ENCODE results near the gene ZNF148. TPM values are rescaled to one million over a fixed set of nuclear protein-coding genes. Genes with fewer than 3 reads are reported as not detected.

ZNF148 gene
- total RNA-seq, 1 donor from 2014 or later, result 44.5 TPM

- H3K4me3 Mint-ChIP-seq (ENCODE audit: unreplicated experiment), result no peak overlapping the region
- TF ChIP-seq CTCF (IDR thresholded peaks at IDR 0.05; ENCODE audit: insufficient read depth, low read depth, low read length) (no peak), EZH2 (IDR thresholded peaks at IDR 0.05; ENCODE audit: insufficient read depth, low read length) (no peak)
- Histone ChIP-seq H3K36me3 (ENCODE audit: insufficient read depth, low read length) (no peaks in the 10 kb centered on the region), H3K9me3 (ENCODE audit: insufficient read depth, low read depth, low read length) (no peaks in the 10 kb centered on the region), H2AFZ (ENCODE audit: low read depth, low read length) (no peak overlapping the region), H3K79me2 (ENCODE audit: insufficient read depth, low read length) (peaks cover 100% of the 10 kb centered on the region), H3K4me3 (ENCODE audit: insufficient read depth, low read depth, low read length) (no peak overlapping the region), H3K4me1 (ENCODE audit: insufficient read depth, low read length) (peaks cover 6% of the 10 kb centered on the region), H3K27me3 (ENCODE audit: insufficient read depth, low read length) (no peaks in the 10 kb centered on the region), H4K20me1 (ENCODE audit: insufficient read depth, low read length) (peaks cover 93% of the 10 kb centered on the region), H3K9ac (ENCODE audit: low read length) (no peak overlapping the region), H3K27ac (ENCODE audit: low read depth, low read length) (no peak overlapping the region), H3K4me2 (ENCODE audit: low read length) (no peak overlapping the region)
- H3K4me1 Mint-ChIP-seq (ENCODE audit: low read depth, unreplicated experiment), result peaks cover 5% of the 10 kb centered on the region
- H3K36me3 Mint-ChIP-seq (ENCODE audit: low read depth, unreplicated experiment), result peaks cover 6% of the 10 kb centered on the region
- H3K27me3 Mint-ChIP-seq (ENCODE audit: low read depth, unreplicated experiment), result no peaks in the 10 kb centered on the region
- H3K9me3 Mint-ChIP-seq (ENCODE audit: unreplicated experiment), result no peaks in the 10 kb centered on the region
- H3K27ac Mint-ChIP-seq (ENCODE audit: unreplicated experiment), result no peak overlapping the region
- DNase-seq (ENCODE audit: low read depth) (no peak), FAIRE-seq (no peak)
Observed at GRCh38 chr3:125358923-125359322, 16.2 kb downstream of the ZNF148 start.

GRCh38 chr3:125357837-125358236 is 17.3 kb downstream of the ZNF148 start:
- H3K4me1 ChIP-seq (ENCODE audit: insufficient read depth, low read length), result peaks cover 6% of the 10 kb centered on the region
- H2AFZ ChIP-seq (ENCODE audit: low read depth, low read length), result no peak overlapping the region
- Mint-ChIP-seq H3K27ac (ENCODE audit: unreplicated experiment) (no peak overlapping the region), H3K36me3 (ENCODE audit: low read depth, unreplicated experiment) (peaks cover 2% of the 10 kb centered on the region), H3K4me1 (ENCODE audit: low read depth, unreplicated experiment) (peaks cover 8% of the 10 kb centered on the region), H3K4me3 (ENCODE audit: unreplicated experiment) (peak overlapping the region; percentile 60), H3K9me3 (ENCODE audit: unreplicated experiment) (no peaks in the 10 kb centered on the region), H3K27me3 (ENCODE audit: low read depth, unreplicated experiment) (no peaks in the 10 kb centered on the region)
- peaks cover 90% of the 10 kb centered on the region for H4K20me1 ChIP-seq (ENCODE audit: insufficient read depth, low read length)
- no peak overlapping the region for H3K27ac ChIP-seq (ENCODE audit: low read depth, low read length)
- H3K36me3 ChIP-seq (ENCODE audit: insufficient read depth, low read length), result no peaks in the 10 kb centered on the region
- FAIRE-seq (no peak), DNase-seq (ENCODE audit: low read depth) (no peak)
- peaks cover 100% of the 10 kb centered on the region for H3K79me2 ChIP-seq (ENCODE audit: insufficient read depth, low read length)
- H3K4me2 ChIP-seq (ENCODE audit: low read length), result peak overlapping the region; percentile 89
- TF ChIP-seq EZH2 (IDR thresholded peaks at IDR 0.05; ENCODE audit: insufficient read depth, low read length) (no peak), CTCF (IDR thresholded peaks at IDR 0.05; ENCODE audit: insufficient read depth, low read depth, low read length) (no peak)
- H3K9me3 ChIP-seq (ENCODE audit: insufficient read depth, low read depth, low read length), result no peaks in the 10 kb centered on the region
- no peaks in the 10 kb centered on the region for H3K27me3 ChIP-seq (ENCODE audit: insufficient read depth, low read length)
- peak overlapping the region; percentile 74 for H3K9ac ChIP-seq (ENCODE audit: low read length)
- peak overlapping the region; percentile 66 for H3K4me3 ChIP-seq (ENCODE audit: insufficient read depth, low read depth, low read length)

- no peaks in the 10 kb centered on the region for H3K27me3 ChIP-seq (ENCODE audit: insufficient read depth, low read length)
- Mint-ChIP-seq H3K4me3 (ENCODE audit: unreplicated experiment) (peak overlapping the region; percentile 60), H3K36me3 (ENCODE audit: low read depth, unreplicated experiment) (peaks cover 1% of the 10 kb centered on the region), H3K27me3 (ENCODE audit: low read depth, unreplicated experiment) (no peaks in the 10 kb centered on the region), H3K9me3 (ENCODE audit: unreplicated experiment) (no peaks in the 10 kb centered on the region), H3K27ac (ENCODE audit: unreplicated experiment) (no peak overlapping the region), H3K4me1 (ENCODE audit: low read depth, unreplicated experiment) (peaks cover 15% of the 10 kb centered on the region)
- FAIRE-seq, result no peak
- H4K20me1 ChIP-seq (ENCODE audit: insufficient read depth, low read length), result peaks cover 90% of the 10 kb centered on the region
- TF ChIP-seq EZH2 (IDR thresholded peaks at IDR 0.05; ENCODE audit: insufficient read depth, low read length) (no peak), CTCF (IDR thresholded peaks at IDR 0.05; ENCODE audit: insufficient read depth, low read depth, low read length) (no peak)
- DNase-seq (ENCODE audit: low read depth), result peak; percentile 36
- H3K27ac ChIP-seq (ENCODE audit: low read depth, low read length), result no peak overlapping the region
- no peaks in the 10 kb centered on the region for H3K9me3 ChIP-seq (ENCODE audit: insufficient read depth, low read depth, low read length)
- H2AFZ ChIP-seq (ENCODE audit: low read depth, low read length), result peak overlapping the region; percentile 42
- H3K4me3 ChIP-seq (ENCODE audit: insufficient read depth, low read depth, low read length), result peak overlapping the region; percentile 66
- no peaks in the 10 kb centered on the region for H3K36me3 ChIP-seq (ENCODE audit: insufficient read depth, low read length)
- peak overlapping the region; percentile 74 for H3K9ac ChIP-seq (ENCODE audit: low read length)
- H3K4me2 ChIP-seq (ENCODE audit: low read length), result peak overlapping the region; percentile 89
- peaks cover 100% of the 10 kb centered on the region for H3K79me2 ChIP-seq (ENCODE audit: insufficient read depth, low read length)
- H3K4me1 ChIP-seq (ENCODE audit: insufficient read depth, low read length), result peaks cover 6% of the 10 kb centered on the region
Observed at GRCh38 chr3:125357032-125357658, 18.0 kb downstream of the ZNF148 start.

All from astrocyte (in vitro differentiated cells and primary cell).